ENCODE data around the gene TOX2.
"Not testable (repeated sequence)": the region's sequence is repeated elsewhere in the genome, so short reads cannot be mapped to it uniquely, and the experiment has no call there.

Gene TOX2

GRCh38 chr20:44031781-44032582 lies 117.3 kb downstream of the TOX2 start:
- no peak for DNase-seq (ENCODE audit: low read depth in 2 of 2)

- DNase-seq (ENCODE audit: low read depth in 2 of 2), result no peak
Observed at GRCh38 chr20:44032583-44033331, 118.1 kb downstream of the TOX2 start.

GRCh38 chr20:44033344-44033743 lies 118.7 kb downstream of the TOX2 start:
- no peak for DNase-seq (ENCODE audit: low read depth in 2 of 2)

GRCh38 chr20:44033873-44034272 lies 119.2 kb downstream of the TOX2 start:
- no peak for DNase-seq (ENCODE audit: low read depth in 2 of 2)

GRCh38 chr20:44034451-44034850 lies 119.8 kb downstream of the TOX2 start:
- DNase-seq (ENCODE audit: low read depth in 2 of 2), result no peak

GRCh38 chr20:44034965-44035635 lies 120.4 kb downstream of the TOX2 start:
- DNase-seq (ENCODE audit: low read depth in 2 of 2), result no peak

GRCh38 chr20:44035924-44036323 lies 121.3 kb downstream of the TOX2 start:
- DNase-seq (ENCODE audit: low read depth in 2 of 2), result no peak

- DNase-seq (ENCODE audit: low read depth in 2 of 2), result no peak
Observed at GRCh38 chr20:44036441-44036840, 121.8 kb downstream of the TOX2 start.

- DNase-seq (ENCODE audit: low read depth in 2 of 2), result no peak
Observed at GRCh38 chr20:44038681-44039123, 124.0 kb downstream of the TOX2 start.

- no peak for DNase-seq (ENCODE audit: low read depth in 2 of 2)
Observed at GRCh38 chr20:44039147-44039546, 124.5 kb downstream of the TOX2 start.

GRCh38 chr20:44039741-44040140 lies 125.1 kb downstream of the TOX2 start:
- DNase-seq (ENCODE audit: low read depth in 2 of 2), result no peak

- DNase-seq (ENCODE audit: low read depth in 2 of 2), result no peak
Observed at GRCh38 chr20:44040202-44040915, 125.7 kb downstream of the TOX2 start.

- DNase-seq (ENCODE audit: low read depth in 2 of 2), result no peak
Observed at GRCh38 chr20:44041001-44041400, 126.3 kb downstream of the TOX2 start.

GRCh38 chr20:44044712-44045111 lies 130.1 kb downstream of the TOX2 start:
- not testable (repeated sequence) for DNase-seq (ENCODE audit: low read depth in 2 of 2)

- no peak for DNase-seq (ENCODE audit: low read depth in 2 of 2)
Observed at GRCh38 chr20:44050327-44050726, 135.7 kb downstream of the TOX2 start.

GRCh38 chr20:44050925-44051660 lies 136.4 kb downstream of the TOX2 start:
- no peak for DNase-seq (ENCODE audit: low read depth in 2 of 2)

- no peak for DNase-seq (ENCODE audit: low read depth in 2 of 2)
Observed at GRCh38 chr20:44051661-44052000, 137.0 kb downstream of the TOX2 start.

GRCh38 chr20:44052166-44052565 lies 137.5 kb downstream of the TOX2 start:
- DNase-seq (ENCODE audit: low read depth in 2 of 2), result no peak

- DNase-seq (ENCODE audit: low read depth in 2 of 2), result no peak
Observed at GRCh38 chr20:44053046-44053445, 138.4 kb downstream of the TOX2 start.

GRCh38 chr20:44054118-44054517 lies 139.5 kb downstream of the TOX2 start:
- DNase-seq (ENCODE audit: low read depth in 2 of 2), result no peak

GRCh38 chr20:44054849-44055248 lies 140.2 kb downstream of the TOX2 start:
- no peak for DNase-seq (ENCODE audit: low read depth in 2 of 2)
